Lung (tissue), 12 donors: Measurements from ENCODE around the gene JAM3. TPM values are rescaled to one million over a fixed set of nuclear protein-coding genes. Genes with fewer than 3 reads are reported as not detected.

Experiments used
- ATAC-seq: fragments of 200-7000 bp; cut with Tn5 transposase; one replicate; pipeline ENCODE4 v1.9.1; 2020; ENCODE audit warnings: moderate number of reproducible peaks; ENCODE audit not compliant: insufficient read depth, low FRiP score
- DNase-seq, 3 donors: peaks; one replicate each; pipeline ENCODE4 v3.0.0-alpha.2; 2013 to 2017
- H3K27ac ChIP-seq, 2 donors: one replicate each; pipeline ENCODE4 v1.5.1; 2013; ENCODE audit warnings: mild to moderate bottlenecking in 2 of 2, moderate library complexity in 2 of 2, control low read depth in 1 of 2, inconsistent platforms in 1 of 2, low read depth in 1 of 2, low read length in 1 of 2
- H3K27me3 ChIP-seq, 3 donors: one replicate each; pipeline ENCODE4 v1.5.1; 2013; ENCODE audit warnings: low read length in 2 of 3; ENCODE audit not compliant: control insufficient read depth in 3 of 3, insufficient read depth in 3 of 3
- H3K36me3 ChIP-seq, 4 donors: one replicate each; pipeline ENCODE4 v1.5.1; 2013; ENCODE audit warnings: low read length in 4 of 4, mild to moderate bottlenecking in 1 of 4, moderate library complexity in 1 of 4; ENCODE audit not compliant: control insufficient read depth in 4 of 4, insufficient read depth in 4 of 4
- H3K4me1 ChIP-seq, 5 donors: one replicate each; pipeline ENCODE4 v1.5.1; 2013; ENCODE audit warnings: low read length in 5 of 5, mild to moderate bottlenecking in 2 of 5, moderate library complexity in 1 of 5; ENCODE audit not compliant: control insufficient read depth in 5 of 5, insufficient read depth in 5 of 5
- H3K4me3 ChIP-seq: one replicate; pipeline ENCODE4 v1.5.1; 2013; ENCODE audit warnings: mild to moderate bottlenecking, control low read depth, moderate library complexity
- H3K9ac ChIP-seq, 2 donors: one replicate each; pipeline ENCODE4 v1.5.1; 2013; ENCODE audit warnings: low read length in 2 of 2, control low read depth in 1 of 2; ENCODE audit not compliant: insufficient read depth in 1 of 2
- H3K9me3 ChIP-seq, 4 donors: one replicate each; pipeline ENCODE4 v1.5.1; 2013; ENCODE audit warnings: low read length in 3 of 4, mild to moderate bottlenecking in 1 of 4, moderate library complexity in 1 of 4; ENCODE audit not compliant: control insufficient read depth in 4 of 4, insufficient read depth in 3 of 4
- CTCF ChIP-seq: IDR thresholded peaks from 2 replicates; pipeline ENCODE4 v1.5.1; 2012; ENCODE audit warnings: mild to moderate bottlenecking; ENCODE audit errors: control extremely low read depth, extremely low read depth
- whole genome bisulfite sequencing, 2 donors: extraction: QIAGEN DNeasy Blood & Tissue Kit; methylation state at CpG; one replicate each; pipeline ENCODE4 v1.1.7; 2013; 5-methylcytosine and 5-hydroxymethylcytosine counted together
- polyA plus RNA-seq, 2 donors: library from polyadenylated mRNA; stranded (reverse); fragments of 200-250 nt; gene quantifications; one replicate each; pipeline ENCODE4 v1.2.1, GENCODE V29; 2013
- total RNA-seq, 2 donors: library from RNA; depleted of rRNA in 1 of 2; stranded (reverse); fragments of >200 nt in 1 of 2; gene quantifications; one replicate each; pipeline ENCODE4 v1.2.1, GENCODE V29; 2014 to 2021
- donor health status: control.
- donor health status: control.
- donor health status: Bipolar disorder and iron deficiency.
- donor health status: healthy.
- donor health status: DM: yes; HTN: yes; CAD: no.

Gene JAM3
- total and polyA plus RNA-seq, 4 donors = 10.3 to 72.2 (median 23.6) TPM

DNA sequence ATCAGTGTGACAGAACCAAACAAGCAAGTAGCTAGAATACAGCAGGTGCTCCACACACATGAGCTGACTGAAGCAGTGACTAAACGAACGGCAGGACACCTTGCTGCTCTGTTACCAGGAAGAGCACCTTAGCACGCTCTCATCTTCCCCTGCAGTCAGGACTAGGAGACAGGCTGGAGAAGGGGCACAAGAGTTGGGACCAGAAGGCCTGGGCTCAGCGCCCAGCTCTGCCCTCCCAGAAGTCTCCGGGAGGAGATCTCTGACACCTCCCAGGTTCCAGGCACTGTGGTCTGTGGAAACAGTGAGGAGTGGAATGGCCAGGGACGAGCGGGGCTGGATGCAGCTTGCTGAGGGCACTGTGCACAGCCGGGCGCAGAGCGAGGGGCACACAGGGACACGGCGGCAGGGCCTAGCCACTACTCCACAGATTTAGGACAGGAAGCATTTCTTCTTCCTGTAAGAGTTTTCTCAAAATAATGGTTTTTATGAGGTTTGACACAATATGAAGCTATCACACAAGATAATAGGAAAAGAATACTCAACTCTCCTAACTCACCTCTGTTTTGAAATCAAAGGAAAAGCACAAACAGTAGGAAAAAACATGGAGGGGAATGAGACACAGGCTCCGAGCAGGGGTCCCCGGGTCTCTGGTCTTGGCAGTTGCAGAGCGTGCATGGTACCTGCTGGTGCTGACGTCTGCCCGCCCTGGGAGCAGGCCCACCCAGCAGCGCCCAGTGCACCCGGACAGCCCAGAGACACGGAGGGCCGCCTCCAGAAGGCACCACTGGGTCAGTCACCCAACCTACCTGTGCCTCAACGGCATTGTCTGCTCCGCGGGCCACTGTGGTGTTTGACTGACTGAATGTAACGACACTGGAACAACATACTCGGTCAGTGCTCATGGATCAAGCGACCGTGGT is 87.3 kb downstream of the JAM3 start:
- ATAC-seq (no peak), DNase-seq (no peak)
- H3K27me3 ChIP-seq = no peaks in the 10 kb centered on the region
- H3K4me3 ChIP-seq = no peak overlapping the region
- no peak overlapping the region for H3K27ac ChIP-seq
- H3K36me3 ChIP-seq = peaks cover 22 to 50% (median 30%) of the 10 kb centered on the region in 4 donors
- WGBS, 2 donors = 94 to 95% methylated on average over 28 of the region's 28 CpGs
- no peak overlapping the region for H3K9ac ChIP-seq
- no peak for TF ChIP-seq CTCF
- no peaks in the 10 kb centered on the region for H3K9me3 ChIP-seq
- H3K4me1 ChIP-seq = no peaks in the 10 kb centered on the region

- DNase-seq = no peak
- H3K4me3 ChIP-seq = no peak overlapping the region
- H3K36me3 ChIP-seq = peaks cover 23 to 48% (median 34%) of the 10 kb centered on the region in 4 donors
- H3K9me3 ChIP-seq = no peaks in the 10 kb centered on the region
- 71 to 76% methylated on average over 4 of the region's 4 CpGs for WGBS, 2 donors
- TF ChIP-seq CTCF = no peak
- ATAC-seq = no peak
- no peak overlapping the region for H3K9ac ChIP-seq
- H3K27ac ChIP-seq = no peak overlapping the region
- H3K27me3 ChIP-seq = no peaks in the 10 kb centered on the region
- H3K4me1 ChIP-seq = no peaks in the 10 kb centered on the region
Observed at GRCh38 chr11:134157451-134157850, 88.6 kb downstream of the JAM3 start.

GRCh38 chr11:134158023-134158422 is 89.2 kb downstream of the JAM3 start:
- Histone ChIP-seq H3K36me3 (peaks cover 23 to 44% (median 33%) of the 10 kb centered on the region in 4 donors), H3K9ac (no peak overlapping the region), H3K27ac (no peak overlapping the region), H3K4me1 (no peaks in the 10 kb centered on the region), H3K4me3 (no peak overlapping the region), H3K9me3 (no peaks in the 10 kb centered on the region), H3K27me3 (no peaks in the 10 kb centered on the region)
- no peak for DNase-seq
- TF ChIP-seq CTCF = no peak
- WGBS, 2 donors = 95 to 98% methylated on average over 9 of the region's 9 CpGs
- no peak for ATAC-seq
